HEK293 (cell line): ENCODE results near the gene NEUROG2.

ENCODE experiments used
- KLF7 ChIP-seq: fragments of 450-650 bp; formaldehyde crosslinking; IDR thresholded peaks from 2 replicates; pipeline ENCODE4 v1.5.1; 2016; ENCODE audit warnings: missing biosample characterization, missing genetic modification characterization, borderline replicate concordance
- SP2 ChIP-seq: fragments of 450-650 bp; formaldehyde crosslinking; IDR thresholded peaks from 2 replicates; pipeline ENCODE4 v1.5.1; 2016; ENCODE audit warnings: missing biosample characterization, missing genetic modification characterization
- ZNF133 ChIP-seq: fragments of 450-650 bp; formaldehyde crosslinking; IDR thresholded peaks from 2 replicates; pipeline ENCODE4 v1.5.1; 2016; ENCODE audit warnings: missing biosample characterization, missing genetic modification characterization
- ZNF24 ChIP-seq: fragments of 450-650 bp; formaldehyde crosslinking; IDR thresholded peaks from 2 replicates; pipeline ENCODE4 v1.5.1; 2016; ENCODE audit warnings: missing biosample characterization, missing genetic modification characterization
- ZNF473 ChIP-seq: fragments of 450-650 bp; formaldehyde crosslinking; IDR thresholded peaks from 2 replicates; pipeline ENCODE4 v1.5.1; 2017; ENCODE audit warnings: missing biosample characterization, missing genetic modification characterization
- TF ChIP-seq, protein P1 (sequence below): fragments of 450-650 bp; formaldehyde crosslinking; IDR thresholded peaks from 2 replicates; pipeline ENCODE4 v1.5.1; 2016; ENCODE audit warnings: missing biosample characterization, missing genetic modification characterization
- TF ChIP-seq, protein P2 (sequence below): fragments of 450-650 bp; formaldehyde crosslinking; IDR thresholded peaks from 2 replicates; pipeline ENCODE4 v1.5.1; 2016; ENCODE audit warnings: missing biosample characterization, missing genetic modification characterization

DNA sequence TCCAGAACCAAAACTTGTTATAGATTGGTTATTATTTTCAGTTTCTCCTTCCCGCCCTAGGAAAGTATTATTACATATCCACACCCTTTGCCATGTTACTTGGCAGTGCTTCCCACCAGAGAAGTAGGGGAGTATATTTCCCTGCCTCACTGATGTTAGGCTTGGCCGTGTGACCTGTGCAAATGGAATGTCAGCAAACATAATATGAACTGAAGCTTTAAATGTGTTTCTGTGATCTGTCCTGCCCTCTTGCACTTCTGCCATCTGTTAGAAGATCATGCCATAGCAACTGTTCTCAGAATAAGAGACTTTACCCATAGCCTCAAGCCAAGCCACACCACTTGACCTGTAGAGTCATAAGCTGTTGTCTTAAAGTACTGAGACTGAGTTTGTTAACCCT is 36.7 kb upstream of the NEUROG2 start:
- TF ChIP-seq KLF7 (no peak), SP2 (tag by site-specific recombination) (no peak), ZNF24 (tag by site-specific recombination) (no peak), ZNF473 (no peak), ZNF133 (no peak)
- TF ChIP-seq, protein P1, sequence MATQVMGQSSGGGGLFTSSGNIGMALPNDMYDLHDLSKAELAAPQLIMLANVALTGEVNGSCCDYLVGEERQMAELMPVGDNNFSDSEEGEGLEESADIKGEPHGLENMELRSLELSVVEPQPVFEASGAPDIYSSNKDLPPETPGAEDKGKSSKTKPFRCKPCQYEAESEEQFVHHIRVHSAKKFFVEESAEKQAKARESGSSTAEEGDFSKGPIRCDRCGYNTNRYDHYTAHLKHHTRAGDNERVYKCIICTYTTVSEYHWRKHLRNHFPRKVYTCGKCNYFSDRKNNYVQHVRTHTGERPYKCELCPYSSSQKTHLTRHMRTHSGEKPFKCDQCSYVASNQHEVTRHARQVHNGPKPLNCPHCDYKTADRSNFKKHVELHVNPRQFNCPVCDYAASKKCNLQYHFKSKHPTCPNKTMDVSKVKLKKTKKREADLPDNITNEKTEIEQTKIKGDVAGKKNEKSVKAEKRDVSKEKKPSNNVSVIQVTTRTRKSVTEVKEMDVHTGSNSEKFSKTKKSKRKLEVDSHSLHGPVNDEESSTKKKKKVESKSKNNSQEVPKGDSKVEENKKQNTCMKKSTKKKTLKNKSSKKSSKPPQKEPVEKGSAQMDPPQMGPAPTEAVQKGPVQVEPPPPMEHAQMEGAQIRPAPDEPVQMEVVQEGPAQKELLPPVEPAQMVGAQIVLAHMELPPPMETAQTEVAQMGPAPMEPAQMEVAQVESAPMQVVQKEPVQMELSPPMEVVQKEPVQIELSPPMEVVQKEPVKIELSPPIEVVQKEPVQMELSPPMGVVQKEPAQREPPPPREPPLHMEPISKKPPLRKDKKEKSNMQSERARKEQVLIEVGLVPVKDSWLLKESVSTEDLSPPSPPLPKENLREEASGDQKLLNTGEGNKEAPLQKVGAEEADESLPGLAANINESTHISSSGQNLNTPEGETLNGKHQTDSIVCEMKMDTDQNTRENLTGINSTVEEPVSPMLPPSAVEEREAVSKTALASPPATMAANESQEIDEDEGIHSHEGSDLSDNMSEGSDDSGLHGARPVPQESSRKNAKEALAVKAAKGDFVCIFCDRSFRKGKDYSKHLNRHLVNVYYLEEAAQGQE = no peak
- TF ChIP-seq, protein P2, sequence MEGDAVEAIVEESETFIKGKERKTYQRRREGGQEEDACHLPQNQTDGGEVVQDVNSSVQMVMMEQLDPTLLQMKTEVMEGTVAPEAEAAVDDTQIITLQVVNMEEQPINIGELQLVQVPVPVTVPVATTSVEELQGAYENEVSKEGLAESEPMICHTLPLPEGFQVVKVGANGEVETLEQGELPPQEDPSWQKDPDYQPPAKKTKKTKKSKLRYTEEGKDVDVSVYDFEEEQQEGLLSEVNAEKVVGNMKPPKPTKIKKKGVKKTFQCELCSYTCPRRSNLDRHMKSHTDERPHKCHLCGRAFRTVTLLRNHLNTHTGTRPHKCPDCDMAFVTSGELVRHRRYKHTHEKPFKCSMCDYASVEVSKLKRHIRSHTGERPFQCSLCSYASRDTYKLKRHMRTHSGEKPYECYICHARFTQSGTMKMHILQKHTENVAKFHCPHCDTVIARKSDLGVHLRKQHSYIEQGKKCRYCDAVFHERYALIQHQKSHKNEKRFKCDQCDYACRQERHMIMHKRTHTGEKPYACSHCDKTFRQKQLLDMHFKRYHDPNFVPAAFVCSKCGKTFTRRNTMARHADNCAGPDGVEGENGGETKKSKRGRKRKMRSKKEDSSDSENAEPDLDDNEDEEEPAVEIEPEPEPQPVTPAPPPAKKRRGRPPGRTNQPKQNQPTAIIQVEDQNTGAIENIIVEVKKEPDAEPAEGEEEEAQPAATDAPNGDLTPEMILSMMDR (tag by site-specific recombination) = no peak
